Middle frontal gyrus (tissue), 1 donor: Measurements from ENCODE around the gene SRCAP.
A peak's percentile ranks its signal among the peaks of the same experiment; 100 is the strongest.

ENCODE experiments used
- DNase-seq: peaks from one replicate; pipeline ENCODE4 v3.0.0-alpha.2; 2015; ENCODE audit warnings: low spot score; ENCODE audit errors: extremely low spot score

SRCAP gene

DNA sequence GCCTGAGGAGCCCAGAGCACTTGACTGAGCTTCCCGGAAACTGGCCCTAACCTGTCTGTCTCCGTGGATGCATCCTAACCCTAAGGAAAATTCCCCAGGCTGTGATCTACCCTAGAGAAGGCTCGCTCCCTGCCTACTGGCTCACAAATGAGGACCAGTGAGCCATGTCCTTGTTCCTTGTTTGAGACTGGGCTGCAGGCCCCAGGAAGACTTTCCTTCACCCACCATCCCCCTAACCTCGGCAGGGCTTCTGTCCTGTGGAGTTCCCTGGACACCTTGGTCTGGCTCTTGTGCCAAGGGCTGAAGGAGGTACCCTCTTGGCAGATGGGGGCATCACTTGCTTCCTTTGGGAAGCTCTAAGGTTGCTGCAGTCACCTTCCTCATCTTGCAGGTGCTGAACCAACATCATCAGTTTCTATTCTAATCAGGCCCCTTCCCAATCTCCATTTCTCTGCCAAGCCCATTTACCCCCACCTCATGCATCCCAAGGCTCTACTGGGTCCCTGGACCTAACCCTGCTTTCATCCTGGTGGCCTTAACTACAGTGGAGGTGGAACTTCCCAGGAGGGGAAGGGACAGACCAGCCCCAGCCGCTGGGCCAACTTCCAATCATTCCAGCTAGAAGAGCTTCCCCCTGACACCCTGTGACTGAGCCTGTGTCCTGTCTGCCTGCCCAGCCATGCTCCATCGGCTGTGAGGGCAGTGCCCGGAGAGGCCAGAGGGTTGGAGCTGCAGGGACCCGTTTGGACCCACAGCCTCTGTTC lies 75.6 kb downstream of the SRCAP start:
- DNase-seq, result no peak

DNA sequence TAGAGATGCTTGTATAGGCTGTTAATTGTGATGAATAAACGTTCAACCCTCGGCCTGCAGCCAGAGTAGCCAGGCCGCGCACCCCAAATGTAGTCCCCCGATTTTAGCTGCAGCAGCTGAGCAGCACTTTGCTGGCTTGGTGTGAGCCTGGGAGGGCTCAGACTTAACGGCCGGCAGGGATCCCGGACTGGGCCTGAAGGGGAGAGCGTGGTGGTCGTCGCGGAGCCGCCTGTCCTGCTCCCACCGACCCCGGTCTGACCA lies 76.1 kb downstream of the SRCAP start:
- DNase-seq, result no peak

DNA sequence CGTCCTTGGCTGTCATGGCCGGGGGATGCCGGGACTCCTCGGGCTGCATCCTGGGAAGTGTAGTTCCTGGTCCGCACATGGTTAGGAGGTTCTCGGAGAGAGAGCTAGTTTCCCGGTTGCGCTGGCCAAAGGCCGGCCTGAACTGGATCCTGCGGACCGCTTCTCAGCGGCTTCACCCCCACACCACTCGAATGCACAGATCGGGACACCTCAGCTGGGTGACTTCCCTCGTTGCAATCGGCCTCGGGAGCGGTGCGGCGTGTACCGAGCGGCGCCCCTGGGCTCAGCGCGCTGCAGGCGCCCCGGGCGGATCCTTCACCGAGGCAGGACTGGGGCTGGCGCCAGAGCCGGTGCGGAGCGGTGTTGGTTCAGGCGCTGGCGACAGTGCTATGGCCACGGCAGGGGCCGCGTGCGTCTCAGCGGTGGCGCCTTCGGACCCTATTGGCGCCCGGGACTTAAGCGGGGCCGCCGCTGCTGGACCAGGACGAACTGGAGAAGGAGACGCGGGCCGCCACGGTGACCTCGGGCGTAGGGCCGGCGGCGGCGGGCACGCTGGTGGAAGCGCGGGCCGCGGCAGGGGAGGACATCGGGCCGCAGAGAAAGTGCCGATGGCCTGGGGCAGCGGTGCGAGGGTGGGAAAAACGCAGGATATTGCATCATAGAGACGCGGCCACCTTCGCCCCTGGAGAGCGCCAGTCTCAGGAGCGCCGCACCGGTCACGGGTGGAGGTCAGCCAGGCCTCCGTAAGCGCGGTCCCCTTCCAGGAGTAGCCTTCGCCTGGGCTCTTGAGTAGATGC lies 76.6 kb downstream of the SRCAP start:
- peak; percentile 74 for DNase-seq

DNA sequence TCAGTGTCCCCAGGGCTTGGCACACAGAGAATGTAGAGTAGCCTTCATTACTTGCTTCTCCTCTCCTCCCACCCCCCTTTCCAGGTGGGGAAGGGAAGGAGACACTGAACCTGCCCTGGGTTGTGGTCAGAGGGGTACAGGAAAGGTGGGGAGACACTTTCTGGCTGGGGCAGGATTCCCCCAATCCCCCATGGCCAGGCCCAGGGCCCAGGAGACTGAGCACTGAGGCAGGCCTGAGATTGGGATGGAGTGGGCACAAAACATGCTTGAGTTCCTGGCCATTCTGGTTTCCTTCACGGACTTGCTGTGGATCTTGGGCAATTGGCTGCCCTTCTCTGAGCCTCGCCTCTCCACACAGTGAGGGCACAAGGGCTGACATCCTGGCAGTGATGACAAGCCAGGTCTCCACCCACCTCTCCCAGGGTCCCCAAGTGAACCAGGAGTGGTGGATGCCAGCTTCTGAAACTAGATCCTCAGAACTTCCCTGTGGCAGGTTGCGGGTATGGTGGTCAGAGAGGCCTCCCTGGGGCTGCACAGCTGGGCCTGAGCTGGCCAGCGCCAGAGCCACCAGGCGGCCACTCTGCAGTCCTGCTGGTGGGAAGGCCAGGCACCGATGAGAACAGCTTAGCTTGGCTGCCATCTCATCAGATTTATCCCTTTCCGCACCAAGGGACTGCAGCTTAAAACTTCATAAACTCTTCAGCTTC lies 78.8 kb downstream of the SRCAP start:
- DNase-seq, result no peak

DNA sequence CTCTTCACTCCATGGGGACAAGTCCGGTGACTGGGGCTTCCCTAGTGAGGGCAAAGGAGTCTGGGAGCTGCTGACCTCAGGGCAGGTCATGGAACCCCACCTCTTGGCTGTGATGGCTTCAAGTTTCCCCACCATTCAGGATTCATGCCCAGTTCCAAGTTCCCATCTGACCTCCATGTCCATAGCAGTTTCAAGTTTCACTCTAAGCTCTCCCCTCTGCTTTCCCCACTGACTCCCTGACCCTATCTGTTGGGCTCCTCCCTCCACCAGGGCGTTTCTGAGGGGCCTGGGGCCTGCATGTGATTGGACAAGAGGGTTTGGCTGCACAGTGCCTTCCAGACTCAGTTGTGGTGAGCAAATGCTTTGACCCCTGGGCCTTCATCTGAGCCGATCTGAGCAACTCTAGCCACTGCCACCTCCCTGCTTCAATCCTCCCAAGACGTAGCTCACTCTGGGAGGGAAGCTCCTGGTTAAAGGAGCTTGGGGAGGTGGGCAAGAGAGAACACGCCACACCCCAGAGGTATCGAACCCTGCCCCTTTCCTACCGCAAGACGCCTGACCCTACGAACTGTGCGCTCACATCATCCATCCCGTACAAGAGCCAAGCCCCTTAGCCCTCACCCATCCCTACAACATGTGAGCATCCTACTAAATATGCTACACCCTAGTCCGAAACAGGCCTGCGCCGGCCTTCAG lies 79.7 kb downstream of the SRCAP start:
- DNase-seq, result no peak

DNA sequence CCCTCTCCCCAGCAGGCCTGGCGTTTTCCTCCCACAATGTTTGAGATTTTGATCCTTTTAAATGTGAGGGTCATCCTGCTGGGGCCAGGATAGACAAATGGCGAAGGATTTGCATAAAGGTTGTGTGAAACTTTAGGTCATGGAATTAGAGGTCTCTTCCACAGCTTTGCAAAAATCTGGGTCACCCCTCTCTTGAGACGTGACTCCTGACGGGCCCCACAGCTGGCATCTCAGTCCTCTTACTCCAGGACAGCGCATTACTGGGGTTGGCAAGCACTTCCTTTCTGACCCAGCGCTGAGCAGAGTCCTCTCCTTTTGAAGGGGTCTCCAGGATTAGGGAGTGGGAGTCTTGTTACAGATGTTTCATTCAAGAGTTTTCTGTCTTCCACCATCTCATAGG lies 80.6 kb downstream of the SRCAP start:
- no peak for DNase-seq

DNA sequence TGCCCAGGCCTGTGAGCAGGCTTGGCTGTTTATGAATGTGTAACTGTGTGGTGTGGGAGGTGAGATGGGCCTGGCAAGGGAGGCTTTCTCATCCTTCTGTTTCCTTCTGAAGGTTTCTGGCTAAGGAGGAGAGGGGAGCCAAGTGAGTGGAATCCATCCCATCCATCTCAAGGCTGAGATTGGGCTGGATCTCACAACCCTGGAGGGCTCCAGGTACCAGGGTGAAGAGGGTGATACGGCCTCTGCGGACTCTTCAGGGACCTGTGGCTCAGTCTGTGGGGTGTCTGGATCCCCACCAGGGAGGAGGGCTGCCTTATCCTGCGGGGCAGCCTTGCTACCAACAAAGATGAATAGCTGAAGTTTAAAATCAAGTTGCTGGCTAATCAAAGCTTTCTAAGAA lies 81.0 kb downstream of the SRCAP start:
- no peak for DNase-seq

DNA sequence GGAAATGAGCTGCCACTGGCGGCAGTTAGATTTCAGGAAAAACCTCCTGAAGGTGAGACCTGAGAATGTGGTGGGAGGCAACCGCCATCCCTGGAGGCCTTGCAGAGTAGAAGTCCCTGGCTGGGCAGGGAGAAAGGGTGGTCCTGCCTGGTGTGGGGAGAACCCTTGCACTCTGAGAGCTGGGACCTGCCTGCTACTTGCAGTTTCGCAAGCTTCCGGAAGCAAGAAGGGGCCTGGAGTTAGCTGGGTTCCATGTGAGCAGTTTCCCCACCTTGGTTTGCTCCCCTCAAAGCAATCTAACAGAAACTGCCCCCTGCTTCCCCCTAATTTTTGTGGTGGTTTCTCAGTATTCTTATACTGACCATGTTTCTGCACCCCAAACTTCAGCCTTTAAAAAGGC lies 81.6 kb downstream of the SRCAP start:
- DNase-seq, result no peak

DNA sequence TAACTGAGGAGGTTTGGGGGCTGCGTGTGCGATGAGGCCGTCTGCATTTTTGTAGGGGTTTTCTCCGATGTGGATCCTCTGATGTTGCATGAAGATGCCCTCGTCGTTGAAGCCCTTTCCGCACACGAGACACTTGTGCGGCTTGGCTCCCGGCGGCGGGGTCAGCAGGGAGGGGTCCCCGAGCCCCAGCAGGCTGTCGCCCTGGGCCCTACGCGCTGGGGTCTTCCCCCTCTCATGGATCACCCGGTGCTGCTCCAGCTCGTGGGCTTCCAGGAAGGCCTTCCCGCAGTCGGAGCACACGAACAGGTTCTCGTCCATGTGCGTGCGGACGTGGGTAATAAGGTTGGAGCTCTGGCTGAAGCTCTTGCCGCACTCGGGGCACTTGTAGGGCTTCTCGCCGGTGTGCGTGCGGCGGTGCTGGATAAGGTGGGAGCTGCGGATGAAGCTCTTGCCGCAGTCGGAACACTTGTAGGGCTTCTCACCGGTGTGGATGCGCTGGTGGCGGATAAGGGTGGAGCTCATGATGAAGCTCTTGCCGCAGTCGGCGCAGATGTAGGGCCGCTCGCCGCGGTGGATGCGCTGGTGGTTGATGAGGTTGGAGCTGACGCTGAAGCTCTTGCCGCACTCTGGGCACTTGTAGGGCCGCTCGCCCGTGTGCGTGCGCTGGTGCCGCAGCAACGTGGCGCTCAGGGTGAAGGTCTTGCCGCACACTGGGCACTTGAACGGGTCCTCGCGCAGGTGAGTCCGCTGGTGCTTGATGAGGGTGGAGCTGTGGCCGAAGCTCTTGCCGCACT lies 83.7 kb downstream of the SRCAP start:
- no peak for DNase-seq

DNA sequence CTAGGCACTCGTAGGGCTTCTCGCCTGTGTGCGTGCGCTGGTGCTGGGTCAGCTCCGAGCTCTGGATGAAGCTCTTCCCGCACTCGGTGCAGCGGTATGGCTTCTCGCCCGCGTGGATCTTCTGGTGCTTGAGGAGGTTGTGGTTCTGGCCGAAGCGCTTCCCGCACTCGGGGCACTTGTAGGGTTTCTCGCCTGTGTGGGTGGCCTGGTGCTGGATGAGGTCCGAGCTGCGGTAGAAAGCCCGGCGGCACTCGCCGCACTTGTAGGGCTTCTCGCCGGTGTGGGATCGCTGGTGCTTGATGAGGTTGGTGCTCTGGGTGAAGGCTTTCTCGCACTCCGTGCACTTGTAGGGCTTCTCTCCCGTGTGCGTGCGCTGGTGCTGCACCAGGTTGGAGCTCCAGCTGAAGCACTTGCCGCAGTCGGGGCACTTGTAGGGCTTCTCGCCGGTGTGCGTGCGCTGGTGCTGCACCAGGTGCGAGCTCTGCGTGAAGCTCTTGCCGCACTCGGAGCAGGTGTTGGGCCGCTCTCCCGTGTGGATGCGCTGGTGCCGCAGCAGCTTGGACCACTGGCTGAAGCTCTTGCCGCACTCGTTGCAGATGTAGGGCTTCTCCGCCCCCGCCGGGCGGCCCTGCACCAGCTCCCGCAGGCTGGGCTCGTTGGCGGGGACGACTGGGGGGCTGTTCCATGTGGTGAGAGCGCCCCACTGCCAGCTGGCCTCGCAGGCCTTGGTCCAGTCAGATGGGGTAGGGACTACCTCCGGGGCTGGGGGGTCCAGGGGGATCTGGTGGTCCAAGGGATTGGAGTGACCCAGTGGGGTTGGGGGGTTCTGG lies 84.5 kb downstream of the SRCAP start:
- DNase-seq, result no peak

DNA sequence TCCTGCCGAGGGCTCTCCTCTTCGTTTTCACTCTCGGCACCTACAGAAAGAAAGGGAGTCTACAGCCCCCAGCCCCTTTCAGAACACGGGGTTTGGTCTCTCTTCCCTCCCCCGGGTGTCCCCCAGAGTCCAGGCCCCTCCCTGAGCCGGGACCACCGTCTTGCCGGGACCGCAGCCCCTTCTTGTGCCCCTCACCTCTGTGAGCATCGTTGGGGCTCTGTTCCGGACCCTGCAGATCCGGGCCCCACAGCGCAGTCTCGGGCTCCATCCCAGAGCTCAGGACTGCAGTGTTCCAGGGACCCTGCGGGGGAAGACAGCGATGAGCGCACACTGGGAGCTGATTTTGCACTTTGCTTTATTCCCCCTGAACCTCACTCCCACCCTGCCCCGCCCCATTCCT lies 85.2 kb downstream of the SRCAP start:
- no peak for DNase-seq

DNA sequence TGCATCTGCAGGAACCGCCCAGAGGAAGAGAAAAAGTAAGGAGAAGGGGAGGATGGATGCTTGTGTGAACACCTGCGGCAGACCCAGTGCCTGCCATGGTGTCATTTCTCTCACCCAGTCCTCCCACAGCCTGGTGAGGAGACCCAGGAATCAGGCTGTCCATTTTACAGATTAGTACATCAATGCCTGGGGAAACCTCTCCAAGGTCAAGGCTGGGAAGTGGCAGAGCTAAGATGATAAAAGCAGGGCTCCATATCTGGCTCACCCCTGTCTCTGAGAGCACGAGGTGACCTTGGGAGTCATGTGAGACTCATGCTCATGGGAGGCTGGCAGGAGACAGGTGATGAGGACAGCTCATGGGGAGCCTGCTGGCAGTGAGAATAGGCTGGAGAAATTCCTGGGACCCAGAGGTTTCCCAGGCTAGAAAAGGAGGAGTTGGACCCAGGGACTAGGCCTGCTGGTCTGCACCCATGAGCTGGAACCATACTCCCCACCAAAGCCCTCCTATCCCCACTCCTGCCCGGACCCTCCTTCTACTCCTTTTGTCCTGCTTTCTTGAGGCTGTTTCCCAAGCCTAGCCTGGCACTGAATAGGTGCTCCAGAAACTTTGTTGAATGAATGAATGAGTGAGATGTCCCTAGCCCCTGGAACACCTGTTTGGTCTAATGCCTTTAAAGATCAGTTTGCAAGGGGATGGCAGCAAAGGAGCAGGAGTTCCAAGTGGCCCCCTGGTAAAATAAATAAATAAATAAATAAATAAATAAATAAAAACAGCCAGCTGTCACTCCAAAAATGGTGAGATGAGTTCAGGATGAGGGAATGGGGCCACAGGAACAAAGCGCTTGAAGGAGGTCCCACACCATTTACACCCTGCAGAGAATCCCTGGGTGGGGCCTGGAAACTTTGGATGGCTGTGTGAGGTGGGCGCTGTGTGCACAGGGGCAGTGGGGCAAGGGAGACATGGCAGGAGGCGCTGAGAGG lies 86.4 kb downstream of the SRCAP start:
- DNase-seq, result no peak

DNA sequence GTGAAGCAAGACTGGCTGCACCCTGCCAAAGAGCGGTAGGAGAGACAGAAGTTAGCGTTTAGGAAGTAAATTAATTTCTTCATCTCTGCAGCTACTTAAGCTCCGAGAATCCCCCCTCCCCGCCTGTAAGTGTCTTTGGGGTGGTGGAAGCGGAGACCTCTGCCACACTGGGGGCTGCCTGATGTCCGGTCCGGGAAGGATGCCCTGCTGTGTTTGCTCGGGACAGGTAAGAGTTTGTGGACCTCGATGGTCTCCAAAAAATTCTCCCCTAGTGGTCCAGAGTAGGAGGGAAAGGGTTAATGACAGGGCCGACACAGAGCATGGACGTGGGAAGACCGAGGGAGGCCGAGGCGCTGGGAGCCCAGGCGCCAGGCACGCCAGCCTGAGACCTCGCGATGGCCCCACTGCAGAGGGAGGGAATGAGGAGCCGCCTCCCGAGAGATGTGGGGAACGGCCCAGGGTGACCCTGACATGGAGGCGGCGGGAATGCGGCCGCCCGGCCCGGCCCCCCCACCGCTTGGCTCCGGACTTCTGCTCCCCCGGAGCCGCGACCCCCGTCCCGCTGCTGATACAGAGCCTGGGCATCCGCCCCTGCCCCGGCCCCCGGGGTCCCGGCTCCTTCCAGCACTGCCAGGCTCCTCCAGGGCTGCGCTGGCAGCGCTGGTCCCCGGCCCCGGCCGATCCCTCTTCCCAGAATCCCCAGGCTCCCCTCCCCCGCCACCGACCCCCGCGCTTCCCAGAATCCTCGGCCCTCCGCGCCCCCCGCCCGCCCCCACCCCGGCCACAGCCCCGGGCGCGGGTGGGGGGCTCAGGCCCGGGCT lies 87.4 kb downstream of the SRCAP start:
- DNase-seq, result no peak

DNA sequence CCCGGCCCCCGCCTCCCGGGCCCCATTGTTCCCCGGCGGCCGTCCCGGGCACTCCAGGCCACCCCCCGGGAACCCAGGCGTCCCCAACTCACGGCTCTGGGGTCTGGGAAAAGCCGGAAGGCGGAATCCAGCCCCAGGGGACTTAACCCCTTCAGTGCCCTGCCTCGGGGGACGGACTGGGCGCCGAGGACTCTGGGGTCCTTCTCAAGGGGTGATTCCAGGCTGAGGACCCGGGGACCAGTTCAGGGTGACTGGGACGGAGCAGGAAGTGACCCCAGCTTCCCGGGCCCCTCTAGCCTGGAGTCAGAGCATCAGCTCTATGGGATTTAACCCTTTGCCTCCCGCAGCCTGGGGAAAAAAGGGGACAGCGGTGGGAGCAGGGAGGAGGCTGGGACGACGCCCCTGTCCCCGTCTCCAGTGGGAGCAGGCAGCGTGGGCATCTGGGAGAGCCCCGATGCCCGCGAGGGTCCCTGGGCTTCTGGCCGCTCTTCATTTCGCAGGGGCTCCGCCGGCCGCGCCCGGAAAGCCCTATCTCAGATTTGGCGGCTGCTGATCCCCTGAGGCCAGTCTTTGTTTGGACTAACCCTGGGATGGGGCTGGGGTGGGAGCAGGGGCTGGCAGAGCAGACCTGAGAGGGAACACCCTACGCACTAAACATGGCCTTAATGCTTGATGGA lies 88.1 kb downstream of the SRCAP start, which contains the start of gene ZNF629:
Gene ZNF629, minus strand, starts transcription at position 270 of the 677 bp plus-strand sequence. CDS start 2,723 bp downstream, outside the sequence.
- DNase-seq, result peak; percentile 65

DNA sequence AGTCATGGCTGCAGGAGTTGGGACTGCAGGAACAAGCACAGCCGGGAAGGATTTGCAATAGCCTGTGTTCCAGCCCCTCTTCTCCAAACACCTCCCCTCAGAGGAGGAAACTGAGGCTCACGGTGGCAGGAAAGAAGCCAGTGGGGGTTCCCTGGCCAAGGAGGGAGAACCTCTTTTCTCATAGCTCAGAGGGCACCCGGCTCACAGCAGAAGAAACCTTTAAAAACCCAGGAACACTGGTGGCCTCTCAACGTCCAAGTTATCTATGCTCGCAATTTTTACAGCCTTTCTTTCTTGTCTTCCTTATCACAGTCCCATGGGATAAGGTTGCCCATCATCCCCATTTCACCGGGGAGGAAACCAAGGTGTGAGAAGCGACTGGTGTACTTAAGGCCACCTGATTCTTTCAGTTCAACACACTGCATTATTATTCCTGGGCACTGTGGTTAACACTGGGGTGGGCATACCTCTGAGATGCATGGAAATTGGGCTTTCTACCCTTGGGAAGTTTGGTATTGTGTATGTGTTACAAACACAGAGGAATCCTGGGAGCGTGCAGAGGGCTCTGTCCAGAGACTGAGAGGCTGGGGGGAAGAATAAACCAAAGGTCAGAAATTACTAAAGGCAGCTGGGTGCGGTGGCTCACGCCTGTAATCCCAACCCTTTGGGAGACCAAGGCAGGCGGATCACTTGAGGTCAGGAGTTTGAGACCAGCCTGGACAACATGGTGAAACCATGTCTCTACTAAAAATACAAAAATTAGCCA lies 88.8 kb downstream of the SRCAP start:
- no peak for DNase-seq
